IPS-18c (cell line): ENCODE results near the gene MAP2K6.

Experiments
- H3K4me3 ChIP-seq: 2 replicates; pipeline ENCODE4 v1.7.0; 2013; ENCODE audit warnings: low read depth, mild to moderate bottlenecking, low read length, moderate library complexity; ENCODE audit not compliant: insufficient read depth
- H3K9me3 ChIP-seq: one replicate; pipeline ENCODE4 v1.6.1; 2013; ENCODE audit warnings: mild to moderate bottlenecking, low read length, moderate library complexity; ENCODE audit not compliant: control insufficient read depth, insufficient read depth

The MAP2K6 gene

GRCh38 chr17:69447726-69448125 is 33.2 kb downstream of the MAP2K6 start:
- Histone ChIP-seq H3K4me3 (no peak overlapping the region), H3K9me3 (no peaks in the 10 kb centered on the region)

- no peaks in the 10 kb centered on the region for H3K9me3 ChIP-seq
- peak overlapping the region; percentile 20; the same call in 1 of the 2 replicates for H3K4me3 ChIP-seq
Observed at GRCh38 chr17:69448431-69449102, 34.1 kb downstream of the MAP2K6 start.

- no peaks in the 10 kb centered on the region for H3K9me3 ChIP-seq
- no peak overlapping the region for H3K4me3 ChIP-seq
Observed at GRCh38 chr17:69450131-69450530, 35.6 kb downstream of the MAP2K6 start.

- H3K4me3 ChIP-seq, result no peak overlapping the region
Observed at GRCh38 chr17:69450918-69451317, 36.4 kb downstream of the MAP2K6 start.

GRCh38 chr17:69451416-69452394 is 37.2 kb downstream of the MAP2K6 start:
- H3K4me3 ChIP-seq, result no peak overlapping the region
- H3K9me3 ChIP-seq, result no peaks in the 10 kb centered on the region

More at GRCh38 chr17:69450918-69451317, 36.4 kb downstream of the MAP2K6 start:
- no peaks in the 10 kb centered on the region for H3K9me3 ChIP-seq

GRCh38 chr17:69452664-69453260 is 38.3 kb downstream of the MAP2K6 start:
- no peaks in the 10 kb centered on the region for H3K9me3 ChIP-seq
- no peak overlapping the region for H3K4me3 ChIP-seq

GRCh38 chr17:69454051-69454450 is 39.6 kb downstream of the MAP2K6 start:
- Histone ChIP-seq H3K9me3 (no peaks in the 10 kb centered on the region), H3K4me3 (no peak overlapping the region)

GRCh38 chr17:69455040-69455439 is 40.5 kb downstream of the MAP2K6 start:
- Histone ChIP-seq H3K4me3 (no peak overlapping the region), H3K9me3 (no peaks in the 10 kb centered on the region)

GRCh38 chr17:69457603-69458002 is 43.1 kb downstream of the MAP2K6 start:
- Histone ChIP-seq H3K9me3 (no peaks in the 10 kb centered on the region), H3K4me3 (no peak overlapping the region)

- no peaks in the 10 kb centered on the region for H3K9me3 ChIP-seq
- no peak overlapping the region for H3K4me3 ChIP-seq
Observed at GRCh38 chr17:69460963-69461922, 46.7 kb downstream of the MAP2K6 start.

- H3K9me3 ChIP-seq, result no peaks in the 10 kb centered on the region
- H3K4me3 ChIP-seq, result no peak overlapping the region
Observed at GRCh38 chr17:69461951-69462369, 47.5 kb downstream of the MAP2K6 start.

GRCh38 chr17:69462882-69463281 is 48.4 kb downstream of the MAP2K6 start:
- H3K9me3 ChIP-seq, result no peaks in the 10 kb centered on the region
- H3K4me3 ChIP-seq, result no peak overlapping the region

GRCh38 chr17:69466451-69466850 is 52.0 kb downstream of the MAP2K6 start:
- no peaks in the 10 kb centered on the region for H3K9me3 ChIP-seq

GRCh38 chr17:69466905-69467667 is 52.6 kb downstream of the MAP2K6 start:
- Histone ChIP-seq H3K9me3 (no peaks in the 10 kb centered on the region), H3K4me3 (no peak overlapping the region)

More at GRCh38 chr17:69466451-69466850, 52.0 kb downstream of the MAP2K6 start:
- no peak overlapping the region for H3K4me3 ChIP-seq

- H3K4me3 ChIP-seq, result no peak overlapping the region; the same call in 1 of the 2 replicates
- no peaks in the 10 kb centered on the region for H3K9me3 ChIP-seq
Observed at GRCh38 chr17:69468207-69468606, 53.7 kb downstream of the MAP2K6 start.

- Histone ChIP-seq H3K9me3 (no peaks in the 10 kb centered on the region), H3K4me3 (no peak overlapping the region)
Observed at GRCh38 chr17:69470702-69471101, 56.2 kb downstream of the MAP2K6 start.
